ENCODE data around the gene JAKMIP3.
"Not testable (repeated sequence)": the region's sequence is repeated elsewhere in the genome, so short reads cannot be mapped to it uniquely, and the experiment has no call there.

The JAKMIP3 gene

DNA sequence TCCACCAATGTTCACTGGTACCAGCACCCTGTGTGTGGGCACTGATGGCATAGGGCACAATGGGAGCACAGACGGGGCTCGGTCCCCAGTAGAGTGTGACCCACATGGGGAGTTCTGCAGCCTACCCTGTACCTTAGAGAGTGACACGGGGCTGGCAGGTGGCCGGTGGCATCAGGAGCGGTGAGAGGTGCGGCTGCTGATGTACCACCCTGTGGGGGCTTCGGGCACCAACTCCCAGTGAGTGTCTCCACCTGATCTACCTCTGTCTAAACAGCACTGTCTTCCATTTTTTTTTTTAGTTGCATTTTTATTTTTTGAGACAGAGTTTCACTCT is 4.1 kb downstream of the JAKMIP3 start:
- TF ChIP-seq, protein P1, sequence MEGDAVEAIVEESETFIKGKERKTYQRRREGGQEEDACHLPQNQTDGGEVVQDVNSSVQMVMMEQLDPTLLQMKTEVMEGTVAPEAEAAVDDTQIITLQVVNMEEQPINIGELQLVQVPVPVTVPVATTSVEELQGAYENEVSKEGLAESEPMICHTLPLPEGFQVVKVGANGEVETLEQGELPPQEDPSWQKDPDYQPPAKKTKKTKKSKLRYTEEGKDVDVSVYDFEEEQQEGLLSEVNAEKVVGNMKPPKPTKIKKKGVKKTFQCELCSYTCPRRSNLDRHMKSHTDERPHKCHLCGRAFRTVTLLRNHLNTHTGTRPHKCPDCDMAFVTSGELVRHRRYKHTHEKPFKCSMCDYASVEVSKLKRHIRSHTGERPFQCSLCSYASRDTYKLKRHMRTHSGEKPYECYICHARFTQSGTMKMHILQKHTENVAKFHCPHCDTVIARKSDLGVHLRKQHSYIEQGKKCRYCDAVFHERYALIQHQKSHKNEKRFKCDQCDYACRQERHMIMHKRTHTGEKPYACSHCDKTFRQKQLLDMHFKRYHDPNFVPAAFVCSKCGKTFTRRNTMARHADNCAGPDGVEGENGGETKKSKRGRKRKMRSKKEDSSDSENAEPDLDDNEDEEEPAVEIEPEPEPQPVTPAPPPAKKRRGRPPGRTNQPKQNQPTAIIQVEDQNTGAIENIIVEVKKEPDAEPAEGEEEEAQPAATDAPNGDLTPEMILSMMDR (IDR thresholded peaks at IDR 0.05; ENCODE audit: low read depth, low read length) = no peak

DNA sequence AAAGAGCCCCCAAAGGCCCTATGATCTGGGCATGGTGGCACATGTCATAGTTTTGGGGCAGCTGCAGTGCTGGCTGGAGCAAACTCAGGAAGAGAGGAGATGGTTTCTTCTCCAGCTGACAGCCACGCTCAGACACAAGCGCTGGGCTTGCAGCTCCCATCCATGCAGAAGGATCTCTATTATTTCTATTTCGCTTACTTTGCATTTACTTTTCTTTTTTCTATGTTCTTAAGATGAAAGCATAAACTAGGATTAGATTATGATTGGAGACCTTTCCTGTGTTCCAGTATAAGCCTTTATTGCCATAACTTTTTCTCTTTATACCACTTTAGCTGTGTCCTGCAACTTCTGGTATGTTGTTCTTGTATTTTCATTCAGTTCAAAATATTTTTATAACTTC is 5.0 kb downstream of the JAKMIP3 start:
- TF ChIP-seq, protein P1 (IDR thresholded peaks at IDR 0.05; ENCODE audit: low read depth, low read length) = no peak
- no peak overlapping the region for H3K4me3 ChIP-seq (ENCODE audit: low read depth, low read length)

More for the DNA sequence above, 4.1 kb downstream of the JAKMIP3 start:
- no peak overlapping the region for H3K4me3 ChIP-seq (ENCODE audit: low read depth, low read length)

DNA sequence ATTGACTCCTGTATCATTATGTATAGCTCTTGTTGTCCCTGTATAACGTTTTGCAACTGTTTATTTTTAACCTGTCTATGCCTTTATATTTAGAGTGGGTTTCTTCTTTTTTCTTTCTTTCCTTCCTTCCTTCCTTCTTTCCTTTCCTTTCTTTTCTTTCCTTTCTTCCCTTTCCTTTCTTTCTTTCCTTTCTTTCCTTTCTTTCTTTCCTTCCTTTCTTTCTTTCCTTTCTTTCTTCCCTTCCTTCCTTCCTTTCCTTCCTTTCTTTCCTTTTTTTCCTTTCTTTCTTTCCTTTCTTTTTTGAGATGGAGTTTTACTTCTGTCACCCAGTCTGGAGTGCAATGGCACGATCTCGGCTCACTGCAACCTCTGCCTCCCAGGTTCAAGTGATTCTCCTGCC is 5.9 kb downstream of the JAKMIP3 start:
- TF ChIP-seq, protein P1 (IDR thresholded peaks at IDR 0.05; ENCODE audit: low read depth, low read length) = no peak
- no peak overlapping the region for H3K4me3 ChIP-seq (ENCODE audit: low read depth, low read length)

- TF ChIP-seq, protein P1 (IDR thresholded peaks at IDR 0.05; ENCODE audit: low read depth, low read length) = no peak
These were observed 10.3 kb downstream of the JAKMIP3 start for GRCh38 chr10:132075909-132076577.

GRCh38 chr10:132076578-132077081 is 10.9 kb downstream of the JAKMIP3 start:
- no peak overlapping the region for H3K4me3 ChIP-seq (ENCODE audit: low read depth, low read length)
- TF ChIP-seq, protein P1 (IDR thresholded peaks at IDR 0.05; ENCODE audit: low read depth, low read length) = no peak

More at GRCh38 chr10:132075909-132076577, 10.3 kb downstream of the JAKMIP3 start:
- no peak overlapping the region for H3K4me3 ChIP-seq (ENCODE audit: low read depth, low read length)

GRCh38 chr10:132077091-132077490 is 11.3 kb downstream of the JAKMIP3 start:
- no peak overlapping the region for H3K4me3 ChIP-seq (ENCODE audit: low read depth, low read length)
- TF ChIP-seq, protein P1 (IDR thresholded peaks at IDR 0.05; ENCODE audit: low read depth, low read length) = no peak

- H3K4me3 ChIP-seq (ENCODE audit: low read depth, low read length) = no peak overlapping the region
These were observed 13.1 kb downstream of the JAKMIP3 start for GRCh38 chr10:132078746-132079345.

GRCh38 chr10:132084384-132084783 is 18.6 kb downstream of the JAKMIP3 start:
- H3K4me3 ChIP-seq (ENCODE audit: low read depth, low read length) = not testable (repeated sequence)

More at GRCh38 chr10:132078746-132079345, 13.1 kb downstream of the JAKMIP3 start:
- TF ChIP-seq, protein P1 (IDR thresholded peaks at IDR 0.05; ENCODE audit: low read depth, low read length) = no peak

DNA sequence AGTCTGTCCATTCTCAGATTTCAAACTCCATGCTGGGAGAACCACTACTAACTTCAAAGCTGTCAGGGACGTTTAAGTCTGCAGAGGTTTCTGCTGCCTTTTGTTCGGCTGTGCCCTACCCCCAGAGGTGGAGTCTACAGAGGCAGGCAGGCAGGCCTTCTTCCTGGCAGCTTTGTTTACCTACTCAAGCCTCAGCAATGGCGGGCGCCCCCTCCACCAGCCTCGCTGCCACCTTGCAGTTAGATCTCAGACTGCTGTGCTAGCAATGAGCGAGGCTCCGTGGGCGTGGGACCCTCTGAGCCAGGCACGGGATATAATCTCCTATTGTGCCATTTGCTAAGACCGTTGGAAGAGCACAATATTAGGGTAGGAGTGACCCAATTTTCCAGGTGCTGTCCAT is 27.5 kb downstream of the JAKMIP3 start:
- not testable (repeated sequence) for H3K4me3 ChIP-seq (ENCODE audit: low read depth, low read length)

Measured in WI38 (cell line).